Brain microvascular endothelial cell (primary cell): Measurements from ENCODE around the gene ACAA1.
A peak's percentile ranks its signal among the peaks of the same experiment; 100 is the strongest.

Experiments
- DNase-seq: peaks from one replicate; pipeline ENCODE4 v3.0.0-alpha.2; 2020
- H3K27ac ChIP-seq: fragments of 250-450 bp; sonication (Bioruptor Pico); 2 replicates; pipeline ENCODE4 v1.5.1; 2020; ENCODE audit warnings: mild to moderate bottlenecking, moderate library complexity
- H3K27me3 ChIP-seq: fragments of 250-450 bp; sonication (Bioruptor Pico); replicated peaks from 2 replicates; pipeline ENCODE4 v1.5.1; 2020; ENCODE audit warnings: mild to moderate bottlenecking
- H3K36me3 ChIP-seq: fragments of 250-450 bp; sonication (Bioruptor Pico); replicated peaks from 2 replicates; pipeline ENCODE4 v1.5.1; 2020; ENCODE audit warnings: mild to moderate bottlenecking
- H3K4me3 ChIP-seq: 2 replicates; pipeline ENCODE4 v1.5.1; 2011; ENCODE audit warnings: low read depth, mild to moderate bottlenecking, control low read depth, low read length, moderate library complexity
- in situ Hi-C: cut with HindIII; loops from 2 replicates; pipeline ENCODE4 v1.10.0; 2017; ENCODE audit warnings: low sequenced_read_pairs, low pct_ligation_motif_present
- TF ChIP-seq, protein P1 (sequence below): IDR thresholded peaks from 2 replicates; pipeline ENCODE4 v1.5.1; 2011; ENCODE audit warnings: low read depth, mild to moderate bottlenecking, moderate library complexity, low read length, control low read depth, inconsistent platforms; ENCODE audit errors: missing control alignments

ACAA1 gene

DNA sequence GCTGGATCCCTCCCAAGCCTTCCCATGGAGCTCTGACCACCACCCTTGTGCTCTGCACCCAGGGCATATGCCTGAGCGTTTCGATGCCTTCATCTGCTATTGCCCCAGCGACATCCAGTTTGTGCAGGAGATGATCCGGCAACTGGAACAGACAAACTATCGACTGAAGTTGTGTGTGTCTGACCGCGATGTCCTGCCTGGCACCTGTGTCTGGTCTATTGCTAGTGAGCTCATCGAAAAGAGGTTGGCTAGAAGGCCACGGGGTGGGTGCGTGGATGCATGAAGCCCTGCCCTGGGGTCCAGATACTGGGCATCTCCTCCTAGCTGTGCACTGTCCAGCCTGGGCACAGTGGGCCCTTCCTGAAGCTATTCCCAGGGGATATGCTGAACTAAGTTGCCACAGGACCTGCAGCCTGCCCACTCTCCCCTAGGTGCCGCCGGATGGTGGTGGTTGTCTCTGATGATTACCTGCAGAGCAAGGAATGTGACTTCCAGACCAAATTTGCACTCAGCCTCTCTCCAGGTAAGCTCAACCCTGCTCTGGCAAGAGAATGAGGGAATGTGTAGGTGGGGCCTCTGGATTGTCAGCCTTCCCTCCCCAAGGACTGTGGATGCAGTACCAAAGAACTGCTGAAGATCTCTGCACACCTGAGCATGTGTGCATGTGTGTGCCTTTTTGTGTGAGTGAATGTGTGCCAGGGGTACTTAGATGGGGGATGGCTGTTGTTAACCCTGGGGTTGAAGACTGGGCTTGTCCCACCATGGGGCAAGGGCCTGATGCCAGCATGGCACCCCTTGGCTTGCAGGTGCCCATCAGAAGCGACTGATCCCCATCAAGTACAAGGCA, 3.6 kb upstream of the ACAA1 start:
- no peak for DNase-seq
- H3K4me3 ChIP-seq = no peak overlapping the region
- in situ Hi-C loops = no loop called here
- no peaks in the 10 kb centered on the region for H3K27me3 ChIP-seq
- no peak overlapping the region for H3K27ac ChIP-seq
- TF ChIP-seq, protein P1, sequence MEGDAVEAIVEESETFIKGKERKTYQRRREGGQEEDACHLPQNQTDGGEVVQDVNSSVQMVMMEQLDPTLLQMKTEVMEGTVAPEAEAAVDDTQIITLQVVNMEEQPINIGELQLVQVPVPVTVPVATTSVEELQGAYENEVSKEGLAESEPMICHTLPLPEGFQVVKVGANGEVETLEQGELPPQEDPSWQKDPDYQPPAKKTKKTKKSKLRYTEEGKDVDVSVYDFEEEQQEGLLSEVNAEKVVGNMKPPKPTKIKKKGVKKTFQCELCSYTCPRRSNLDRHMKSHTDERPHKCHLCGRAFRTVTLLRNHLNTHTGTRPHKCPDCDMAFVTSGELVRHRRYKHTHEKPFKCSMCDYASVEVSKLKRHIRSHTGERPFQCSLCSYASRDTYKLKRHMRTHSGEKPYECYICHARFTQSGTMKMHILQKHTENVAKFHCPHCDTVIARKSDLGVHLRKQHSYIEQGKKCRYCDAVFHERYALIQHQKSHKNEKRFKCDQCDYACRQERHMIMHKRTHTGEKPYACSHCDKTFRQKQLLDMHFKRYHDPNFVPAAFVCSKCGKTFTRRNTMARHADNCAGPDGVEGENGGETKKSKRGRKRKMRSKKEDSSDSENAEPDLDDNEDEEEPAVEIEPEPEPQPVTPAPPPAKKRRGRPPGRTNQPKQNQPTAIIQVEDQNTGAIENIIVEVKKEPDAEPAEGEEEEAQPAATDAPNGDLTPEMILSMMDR = no peak
- H3K36me3 ChIP-seq = peaks cover 2% of the 10 kb centered on the region

DNA sequence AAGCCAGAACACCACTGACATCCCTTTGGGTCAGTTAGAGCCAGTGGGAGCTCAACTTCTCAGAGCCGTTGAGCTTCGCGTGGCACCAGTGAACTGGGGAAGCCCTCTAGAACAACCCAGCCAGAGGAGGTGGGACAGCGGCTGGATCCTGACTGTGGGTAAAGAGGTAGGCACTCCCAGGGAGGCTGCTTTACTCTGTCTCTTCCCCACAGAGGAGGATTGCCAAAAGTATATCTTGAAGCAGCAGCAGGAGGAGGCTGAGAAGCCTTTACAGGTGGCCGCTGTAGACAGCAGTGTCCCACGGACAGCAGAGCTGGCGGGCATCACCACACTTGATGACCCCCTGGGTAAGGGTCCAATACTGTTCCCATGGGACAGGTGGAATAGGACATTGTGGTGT, 2.7 kb upstream of the ACAA1 start:
- no peak overlapping the region for H3K27ac ChIP-seq
- in situ Hi-C loops = no loop called here
- no peak for DNase-seq
- peaks cover 2% of the 10 kb centered on the region for H3K36me3 ChIP-seq
- H3K4me3 ChIP-seq = peak overlapping the region; percentile 82
- TF ChIP-seq, protein P1 = no peak
- H3K27me3 ChIP-seq = no peaks in the 10 kb centered on the region

DNA sequence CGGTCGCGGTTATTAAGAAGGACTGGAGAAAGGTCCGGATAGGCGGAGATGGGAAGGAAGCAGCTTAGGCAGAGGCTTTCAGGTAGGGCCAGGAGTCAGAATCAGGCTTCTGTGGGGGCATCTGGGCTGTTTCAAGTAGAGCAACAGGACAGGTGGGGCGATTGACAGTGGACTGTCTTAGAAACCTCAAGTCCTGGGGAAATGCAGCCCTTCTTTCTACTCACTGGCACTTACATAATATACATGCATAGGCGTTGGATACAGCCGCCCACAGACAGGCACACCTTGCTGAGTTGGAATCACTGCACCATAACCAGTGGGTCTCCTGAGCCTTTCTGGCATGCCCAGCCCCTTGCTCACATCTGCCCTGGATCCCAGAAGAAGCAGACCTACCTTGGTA, 2.3 kb upstream of the ACAA1 start:
- no peak overlapping the region for H3K27ac ChIP-seq

DNA sequence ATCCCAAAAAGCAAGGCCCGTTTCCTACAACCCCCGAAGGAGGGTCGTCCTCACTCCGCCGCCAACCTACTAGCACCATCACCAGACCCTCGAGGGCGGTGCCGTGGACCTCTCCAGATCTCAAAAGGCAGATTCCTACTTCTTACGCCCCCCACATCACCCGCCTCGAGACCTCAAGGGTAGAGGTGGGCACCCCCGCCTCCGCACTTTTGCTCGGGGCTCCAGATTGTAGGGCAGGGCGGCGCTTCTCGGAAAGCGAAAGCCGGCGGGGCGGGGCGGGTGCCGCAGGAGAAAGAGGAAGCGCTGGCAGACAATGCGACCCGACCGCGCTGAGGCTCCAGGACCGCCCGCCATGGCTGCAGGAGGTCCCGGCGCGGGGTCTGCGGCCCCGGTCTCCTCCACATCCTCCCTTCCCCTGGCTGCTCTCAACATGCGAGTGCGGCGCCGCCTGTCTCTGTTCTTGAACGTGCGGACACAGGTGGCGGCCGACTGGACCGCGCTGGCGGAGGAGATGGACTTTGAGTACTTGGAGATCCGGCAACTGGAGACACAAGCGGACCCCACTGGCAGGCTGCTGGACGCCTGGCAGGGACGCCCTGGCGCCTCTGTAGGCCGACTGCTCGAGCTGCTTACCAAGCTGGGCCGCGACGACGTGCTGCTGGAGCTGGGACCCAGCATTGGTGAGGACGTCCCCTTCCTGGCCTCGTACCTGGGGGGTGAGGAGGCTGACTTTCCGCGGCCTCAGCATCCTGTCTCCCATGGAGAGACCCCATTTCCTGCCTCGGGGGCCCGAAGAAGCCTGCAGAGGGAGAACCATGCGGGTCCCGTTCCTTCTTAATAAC, 1.6 kb upstream of the ACAA1 start, which contains the start of gene MYD88:
TSS of gene MYD88 (plus strand) at position 313 of the 842 bp plus-strand sequence. CDS start at position 353, 40 bp downstream.
- Histone ChIP-seq H3K36me3 (peaks cover 2% of the 10 kb centered on the region), H3K4me3 (peak within 1 kb of the TSS; percentile 82), H3K27me3 (no peaks in the 10 kb centered on the region), H3K27ac (peak within 1 kb of the TSS; percentile 75)
- TF ChIP-seq, protein P1 = peak; percentile 9
- DNase-seq = peak; percentile 45
- in situ Hi-C loops = no loop called here

More for the DNA sequence above, 2.3 kb upstream of the ACAA1 start:
- TF ChIP-seq, protein P1 = no peak
- in situ Hi-C loops = no loop called here
- Histone ChIP-seq H3K27me3 (no peaks in the 10 kb centered on the region), H3K36me3 (peaks cover 2% of the 10 kb centered on the region), H3K4me3 (peak overlapping the region; percentile 82)
- DNase-seq = no peak

DNA sequence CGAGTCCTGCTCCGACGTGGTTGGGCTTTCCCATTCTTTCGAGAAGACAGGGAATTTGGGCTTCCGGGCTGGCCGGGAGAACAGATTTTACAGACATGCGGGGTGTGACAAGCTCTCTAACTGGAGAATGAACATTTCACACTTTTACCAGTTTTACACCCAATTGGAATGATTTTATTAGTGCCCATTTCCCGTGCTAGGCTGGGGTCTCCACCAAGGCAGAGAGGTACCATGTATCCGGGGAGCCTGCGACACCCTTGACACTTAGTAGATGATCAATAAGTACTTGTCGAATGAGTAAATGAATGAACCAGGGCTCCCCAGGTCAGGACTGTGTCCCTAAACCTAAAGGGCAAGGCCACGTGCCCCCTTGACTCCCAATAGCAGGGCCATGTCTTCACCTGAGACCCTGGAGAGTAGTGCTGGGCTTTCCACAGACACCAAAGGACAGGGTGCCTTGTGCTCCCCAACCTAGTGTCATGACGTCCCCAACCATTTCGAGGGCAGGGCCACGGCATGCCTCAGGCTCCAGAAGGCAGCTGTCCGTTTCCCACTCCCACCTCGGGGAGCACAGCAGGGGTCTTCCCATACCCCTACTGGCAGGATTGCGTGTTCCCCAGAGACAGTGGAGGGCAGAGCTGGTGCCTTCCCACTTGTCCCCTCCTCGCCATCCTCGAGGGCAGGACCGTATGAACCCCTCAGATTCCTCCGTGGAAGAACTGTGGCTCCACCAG, 855 bp upstream of the ACAA1 start:
- DNase-seq = no peak
- peak overlapping the region; percentile 82 for H3K4me3 ChIP-seq
- H3K27me3 ChIP-seq = no peaks in the 10 kb centered on the region
- H3K36me3 ChIP-seq = peaks cover 2% of the 10 kb centered on the region
- H3K27ac ChIP-seq = peak overlapping the region; percentile 75
- TF ChIP-seq, protein P1 = peak; percentile 43
- in situ Hi-C loops = no loop called here
